Subcutaneous abdominal adipose tissue (tissue), 5 donors: ENCODE results near the gene KLF3.

Source experiments
- H3K27ac ChIP-seq: one replicate; pipeline ENCODE4 v1.7.0; 2013; ENCODE audit warnings: low read depth, mild to moderate bottlenecking, inconsistent platforms, low read length, moderate library complexity
- H3K27me3 ChIP-seq, 5 donors: one replicate each; pipeline ENCODE4 v1.7.0; 2013; ENCODE audit warnings: low read length in 5 of 5, inconsistent platforms in 1 of 5; ENCODE audit not compliant: control insufficient read depth in 5 of 5, insufficient read depth in 4 of 5
- H3K36me3 ChIP-seq, 5 donors: one replicate each; pipeline ENCODE4 v1.7.0; 2013; ENCODE audit warnings: low read length in 5 of 5; ENCODE audit not compliant: control insufficient read depth in 5 of 5, insufficient read depth in 5 of 5
- H3K4me1 ChIP-seq, 5 donors: one replicate each; pipeline ENCODE4 v1.7.0; 2013; ENCODE audit warnings: low read length in 5 of 5, mild to moderate bottlenecking in 3 of 5, moderate library complexity in 1 of 5; ENCODE audit not compliant: control insufficient read depth in 5 of 5, insufficient read depth in 5 of 5
- H3K4me3 ChIP-seq, 5 donors: one replicate each; pipeline ENCODE4 v1.7.0; 2013; ENCODE audit warnings: low read length in 5 of 5, low read depth in 1 of 5
- H3K9ac ChIP-seq, 5 donors: one replicate each; pipeline ENCODE4 v1.7.0; 2013; ENCODE audit warnings: low read length in 5 of 5, mild to moderate bottlenecking in 4 of 5, moderate library complexity in 3 of 5
- H3K9me3 ChIP-seq, 5 donors: one replicate each; pipeline ENCODE4 v1.7.0; 2013; ENCODE audit warnings: low read length in 5 of 5; ENCODE audit not compliant: control insufficient read depth in 5 of 5
- donor health status: healthy.
- donor health status: healthy.
- donor health status: healthy.
- donor health status: healthy.
- donor health status: healthy.

The KLF3 gene

GRCh38 chr4:38749336-38749735, 85.3 kb downstream of the KLF3 start:
- H3K9me3 ChIP-seq, result peaks cover 0 to 7% (median 0%) of the 10 kb centered on the region in 5 donors
- no peaks in the 10 kb centered on the region for H3K27me3 ChIP-seq
- no peak overlapping the region for H3K9ac ChIP-seq
- peaks cover 2 to 20% (median 18%) of the 10 kb centered on the region in 5 donors for H3K4me1 ChIP-seq
- no peak overlapping the region for H3K4me3 ChIP-seq
- H3K36me3 ChIP-seq, result peaks cover 0 to 11% (median 0%) of the 10 kb centered on the region in 5 donors
- no peak overlapping the region for H3K27ac ChIP-seq
